ENCODE results near the gene SEMA5A.

- no peak for TF ChIP-seq POLR2A (IDR thresholded peaks at IDR 0.05; ENCODE audit: insufficient read depth in 1 of 2, low read depth in 2 of 2, low read length in 2 of 2)
- no peak for TF ChIP-seq ZNF816 (CRISPR knock-in tag; IDR thresholded peaks at IDR 0.05; ENCODE audit: borderline replicate concordance)
- no peak for TF ChIP-seq ZNF766 (CRISPR knock-in tag; IDR thresholded peaks at IDR 0.05; ENCODE audit: borderline replicate concordance)
- no peak for TF ChIP-seq SALL2 (CRISPR knock-in tag; IDR thresholded peaks at IDR 0.05)
- TF ChIP-seq EZH2 (conservative IDR thresholded peaks at IDR 0.05; ENCODE audit: low read depth, low read length), result no peak
- TF ChIP-seq RARG (CRISPR knock-in tag; IDR thresholded peaks at IDR 0.05; ENCODE audit: low read depth), result no peak
- TF ChIP-seq NFYB (CRISPR knock-in tag; IDR thresholded peaks at IDR 0.05), result no peak
- no peak for TF ChIP-seq ZNF138 (CRISPR knock-in tag; IDR thresholded peaks at IDR 0.05; ENCODE audit: low read depth)
Observed at GRCh38 chr5:9331372-9331771, 214.5 kb downstream of the SEMA5A start.
